SJCRH30 (cell line): ENCODE results near the gene NFE2L1. TPM values are rescaled to one million over a fixed set of nuclear protein-coding genes. Genes with fewer than 3 reads are reported as not detected.

Experiments
- DNase-seq, 2 experiments: peaks; one replicate each; pipeline ENCODE4 v3.0.0-alpha.2; 2015 to 2020
- H3K27ac ChIP-seq: fragments of 250-450 bp; sonication (Bioruptor Pico); 2 replicates; pipeline ENCODE4 v1.5.1; 2020; ENCODE audit warnings: mild to moderate bottlenecking, moderate library complexity
- H3K27me3 ChIP-seq: fragments of 250-450 bp; sonication (Bioruptor Pico); 2 replicates; pipeline ENCODE4 v1.5.1; 2020; ENCODE audit warnings: mild to moderate bottlenecking, moderate library complexity
- H3K36me3 ChIP-seq: fragments of 250-450 bp; sonication (Bioruptor Pico); 2 replicates; pipeline ENCODE4 v1.5.1; 2020; ENCODE audit warnings: mild to moderate bottlenecking, moderate library complexity
- H3K4me1 ChIP-seq: fragments of 250-450 bp; sonication (Bioruptor Pico); 2 replicates; pipeline ENCODE4 v1.5.1; 2020; ENCODE audit warnings: mild to moderate bottlenecking, moderate library complexity
- H3K4me3 ChIP-seq: fragments of 250-450 bp; sonication (Bioruptor Pico); 2 replicates; pipeline ENCODE4 v1.5.1; 2020; ENCODE audit warnings: mild to moderate bottlenecking, moderate library complexity
- H3K9me3 ChIP-seq: fragments of 250-450 bp; sonication (Bioruptor Pico); replicated peaks from 2 replicates; pipeline ENCODE4 v1.5.1; 2020; ENCODE audit warnings: mild to moderate bottlenecking, moderate library complexity
- total RNA-seq: library from RNA; depleted of rRNA; stranded (reverse); fragments of >200 nt; shearing (Covaris generic); gene quantifications from 2 replicates; pipeline ENCODE4 v1.2.3, GENCODE V29; 2014

Gene NFE2L1
- total RNA-seq, 1 experiment from 2014 or later, result 75.1 TPM

GRCh38 chr17:48051283-48051682 is 3.1 kb downstream of the NFE2L1 start:
- no peak for DNase-seq
- no peaks in the 10 kb centered on the region for H3K27me3 ChIP-seq
- peak overlapping the region; percentile 95; the same call in 1 of the 2 replicates for H3K27ac ChIP-seq
- peaks cover 54% of the 10 kb centered on the region for H3K4me1 ChIP-seq
- H3K4me3 ChIP-seq, result no peak overlapping the region
- no peaks in the 10 kb centered on the region for H3K9me3 ChIP-seq
- H3K36me3 ChIP-seq, result peaks cover 18% of the 10 kb centered on the region

GRCh38 chr17:48051706-48052486 is 3.7 kb downstream of the NFE2L1 start:
- H3K27ac ChIP-seq, result no peak overlapping the region
- peaks cover 48% of the 10 kb centered on the region for H3K4me1 ChIP-seq
- peaks cover 24% of the 10 kb centered on the region for H3K36me3 ChIP-seq
- DNase-seq, result peak; percentile 62 to 67
- H3K27me3 ChIP-seq, result no peaks in the 10 kb centered on the region
- H3K9me3 ChIP-seq, result no peaks in the 10 kb centered on the region
- no peak overlapping the region for H3K4me3 ChIP-seq

- Histone ChIP-seq H3K36me3 (peaks cover 37% of the 10 kb centered on the region), H3K9me3 (no peaks in the 10 kb centered on the region), H3K4me3 (no peak overlapping the region), H3K27ac (no peak overlapping the region), H3K27me3 (no peaks in the 10 kb centered on the region), H3K4me1 (peaks cover 48% of the 10 kb centered on the region)
- peak; percentile 84 to 85 for DNase-seq
Measured at GRCh38 chr17:48052956-48053757, 5.0 kb downstream of the NFE2L1 start.

GRCh38 chr17:48053758-48054237 is 5.6 kb downstream of the NFE2L1 start:
- peak; percentile 40 to 55 for DNase-seq
- no peaks in the 10 kb centered on the region for H3K9me3 ChIP-seq
- H3K27me3 ChIP-seq, result no peaks in the 10 kb centered on the region
- H3K27ac ChIP-seq, result no peak overlapping the region
- peaks cover 48% of the 10 kb centered on the region for H3K4me1 ChIP-seq
- H3K36me3 ChIP-seq, result peaks cover 43% of the 10 kb centered on the region
- no peak overlapping the region for H3K4me3 ChIP-seq

GRCh38 chr17:48054238-48055185 is 6.4 kb downstream of the NFE2L1 start:
- no peaks in the 10 kb centered on the region for H3K27me3 ChIP-seq
- peaks cover 45% of the 10 kb centered on the region for H3K4me1 ChIP-seq
- H3K27ac ChIP-seq, result no peak overlapping the region
- peaks cover 50% of the 10 kb centered on the region for H3K36me3 ChIP-seq
- no peaks in the 10 kb centered on the region for H3K9me3 ChIP-seq
- H3K4me3 ChIP-seq, result no peak overlapping the region
- DNase-seq, result no peak

- Histone ChIP-seq H3K27ac (no peak overlapping the region), H3K4me1 (peaks cover 35% of the 10 kb centered on the region), H3K36me3 (peaks cover 60% of the 10 kb centered on the region), H3K4me3 (no peak overlapping the region), H3K9me3 (no peaks in the 10 kb centered on the region), H3K27me3 (no peaks in the 10 kb centered on the region)
- peak in 1 of 2 experiments; percentile 36 for DNase-seq
Measured at GRCh38 chr17:48055531-48056245, 7.5 kb downstream of the NFE2L1 start.

- peaks cover 29% of the 10 kb centered on the region for H3K4me1 ChIP-seq
- H3K27ac ChIP-seq, result no peak overlapping the region
- H3K27me3 ChIP-seq, result no peaks in the 10 kb centered on the region
- H3K9me3 ChIP-seq, result no peaks in the 10 kb centered on the region
- no peak for DNase-seq
- H3K4me3 ChIP-seq, result no peak overlapping the region
- peaks cover 56% of the 10 kb centered on the region for H3K36me3 ChIP-seq
Measured at GRCh38 chr17:48056246-48056745, 8.1 kb downstream of the NFE2L1 start.

- H3K4me3 ChIP-seq, result no peak overlapping the region
- H3K4me1 ChIP-seq, result peaks cover 23% of the 10 kb centered on the region
- H3K9me3 ChIP-seq, result no peaks in the 10 kb centered on the region
- H3K27me3 ChIP-seq, result no peaks in the 10 kb centered on the region
- DNase-seq, result no peak
- no peak overlapping the region for H3K27ac ChIP-seq
- peaks cover 58% of the 10 kb centered on the region for H3K36me3 ChIP-seq
Measured at GRCh38 chr17:48056879-48057278, 8.7 kb downstream of the NFE2L1 start.

- DNase-seq, result no peak
- Histone ChIP-seq H3K4me1 (peaks cover 15% of the 10 kb centered on the region), H3K9me3 (no peaks in the 10 kb centered on the region), H3K27ac (no peak overlapping the region), H3K27me3 (no peaks in the 10 kb centered on the region), H3K36me3 (peaks cover 62% of the 10 kb centered on the region), H3K4me3 (no peak overlapping the region)
Measured at GRCh38 chr17:48057626-48058025, 9.5 kb downstream of the NFE2L1 start.

GRCh38 chr17:48058393-48059124 is 10.4 kb downstream of the NFE2L1 start:
- H3K27ac ChIP-seq, result no peak overlapping the region

GRCh38 chr17:48059125-48059668 is 11.0 kb downstream of the NFE2L1 start:
- Histone ChIP-seq H3K27ac (no peak overlapping the region), H3K9me3 (no peaks in the 10 kb centered on the region), H3K27me3 (no peaks in the 10 kb centered on the region), H3K4me3 (no peak overlapping the region), H3K4me1 (no peaks in the 10 kb centered on the region; the same call in 1 of the 2 replicates), H3K36me3 (peaks cover 71% of the 10 kb centered on the region)
- DNase-seq, result no peak

More at GRCh38 chr17:48058393-48059124, 10.4 kb downstream of the NFE2L1 start:
- Histone ChIP-seq H3K9me3 (no peaks in the 10 kb centered on the region), H3K4me3 (no peak overlapping the region), H3K4me1 (peaks cover 6% of the 10 kb centered on the region), H3K36me3 (peaks cover 65% of the 10 kb centered on the region), H3K27me3 (no peaks in the 10 kb centered on the region)
- no peak for DNase-seq

- H3K4me3 ChIP-seq, result no peak overlapping the region
- H3K9me3 ChIP-seq, result no peaks in the 10 kb centered on the region
- no peak for DNase-seq
- no peaks in the 10 kb centered on the region for H3K4me1 ChIP-seq
- H3K27me3 ChIP-seq, result no peaks in the 10 kb centered on the region
- H3K27ac ChIP-seq, result no peak overlapping the region
- H3K36me3 ChIP-seq, result peaks cover 75% of the 10 kb centered on the region
Measured at GRCh38 chr17:48060249-48060648, 12.1 kb downstream of the NFE2L1 start.

- Histone ChIP-seq H3K36me3 (peaks cover 68% of the 10 kb centered on the region), H3K9me3 (no peaks in the 10 kb centered on the region), H3K4me1 (no peaks in the 10 kb centered on the region)
Measured at GRCh38 chr17:48062273-48062672, 14.1 kb downstream of the NFE2L1 start.

More at GRCh38 chr17:48062273-48062672, 14.1 kb downstream of the NFE2L1 start:
- no peak for DNase-seq
- Histone ChIP-seq H3K4me3 (no peak overlapping the region), H3K27me3 (no peaks in the 10 kb centered on the region), H3K27ac (no peak overlapping the region)
